Esophagus muscularis mucosa (tissue), 4 donors: ENCODE results near the gene SLC9A5. TPM values are rescaled to one million over a fixed set of nuclear protein-coding genes. Genes with fewer than 3 reads are reported as not detected.

Experiments
- DNase-seq: peaks from one replicate; pipeline ENCODE4 v3.0.0-alpha.2; 2017; ENCODE audit errors: extremely low spot score
- H3K27ac ChIP-seq, 4 donors: fragments of 200-600 bp; sonication (generic); replicated peaks in 1 of 4; 1 replicate in 3 of 4; 2 replicates in 1 of 4; pipeline ENCODE4 v1.5.1; 2016 to 2019; ENCODE audit warnings: mild to moderate bottlenecking in 1 of 4
- H3K27me3 ChIP-seq, 4 donors: fragments of 200-600 bp; sonication (generic); one replicate each; pipeline versions ENCODE4 v1.5.1 to v1.6.0; 2016 to 2019
- H3K36me3 ChIP-seq, 4 donors: fragments of 200-600 bp; sonication (generic); one replicate each; pipeline ENCODE4 v1.5.1; 2016 to 2019
- H3K4me1 ChIP-seq, 4 donors: fragments of 200-600 bp; sonication (generic); one replicate each; pipeline ENCODE4 v1.5.1; 2016 to 2019
- H3K4me3 ChIP-seq, 4 donors: fragments of 200-600 bp; sonication (generic); 1 replicate in 2 of 4; 2 replicates in 2 of 4; pipeline ENCODE4 v1.5.1; 2016 to 2019; ENCODE audit warnings: mild to moderate bottlenecking in 4 of 4, moderate library complexity in 1 of 4
- H3K9me3 ChIP-seq, 4 donors: fragments of 200-600 bp; sonication (generic); 1 replicate in 3 of 4; 2 replicates in 1 of 4; pipeline ENCODE4 v1.5.1; 2016 to 2019
- EP300 ChIP-seq: sonication (generic); formaldehyde crosslinking; IDR thresholded peaks from one replicate; pipeline ENCODE4 v1.6.1; 2017; ENCODE audit warnings: antibody characterized with exemption
- POLR2A ChIP-seq: fragments of 450-650 bp; IDR thresholded peaks from one replicate; pipeline ENCODE4 v1.6.1; 2017; ENCODE audit warnings: antibody characterized with exemption, moderate library complexity, mild to moderate bottlenecking, low read depth
- POLR2AphosphoS5 ChIP-seq, 2 donors: sonication (generic); formaldehyde crosslinking; IDR thresholded peaks; one replicate each; pipeline ENCODE4 v1.6.1; 2017; ENCODE audit warnings: antibody characterized with exemption in 2 of 2
- WGBS: methylation state at CpG from one replicate; pipeline ENCODE4 v1.1.5; 2018; 5-methylcytosine and 5-hydroxymethylcytosine counted together
- intact Hi-C: fragments of 100-400 bp; cut with DNase I; formaldehyde crosslinking; loops from one replicate; pipeline ENCODE4 v1.15.1; 2023
- total RNA-seq, 4 donors: library from RNA; depleted of rRNA; stranded (reverse); fragments of >200 nt; gene quantifications; one replicate each; pipeline versions ENCODE4 v1.1.0 to v1.2.1, GENCODE V29; 2016
- TF ChIP-seq, protein P1 (sequence below), 3 experiments: fragments of 200-600 bp in 2 of 3; fragments of 450-650 bp in 1 of 3; sonication (generic) in 2 of 3; IDR thresholded peaks; one replicate each; pipeline ENCODE4 v1.5.1; 2017 to 2019; ENCODE audit warnings: antibody characterized with exemption in 3 of 3, mild to moderate bottlenecking in 2 of 3, moderate library complexity in 1 of 3

SLC9A5 gene
- total RNA-seq, 4 donors from 2014 or later, result 0.13 to 0.69 (median 0.37) TPM

DNA sequence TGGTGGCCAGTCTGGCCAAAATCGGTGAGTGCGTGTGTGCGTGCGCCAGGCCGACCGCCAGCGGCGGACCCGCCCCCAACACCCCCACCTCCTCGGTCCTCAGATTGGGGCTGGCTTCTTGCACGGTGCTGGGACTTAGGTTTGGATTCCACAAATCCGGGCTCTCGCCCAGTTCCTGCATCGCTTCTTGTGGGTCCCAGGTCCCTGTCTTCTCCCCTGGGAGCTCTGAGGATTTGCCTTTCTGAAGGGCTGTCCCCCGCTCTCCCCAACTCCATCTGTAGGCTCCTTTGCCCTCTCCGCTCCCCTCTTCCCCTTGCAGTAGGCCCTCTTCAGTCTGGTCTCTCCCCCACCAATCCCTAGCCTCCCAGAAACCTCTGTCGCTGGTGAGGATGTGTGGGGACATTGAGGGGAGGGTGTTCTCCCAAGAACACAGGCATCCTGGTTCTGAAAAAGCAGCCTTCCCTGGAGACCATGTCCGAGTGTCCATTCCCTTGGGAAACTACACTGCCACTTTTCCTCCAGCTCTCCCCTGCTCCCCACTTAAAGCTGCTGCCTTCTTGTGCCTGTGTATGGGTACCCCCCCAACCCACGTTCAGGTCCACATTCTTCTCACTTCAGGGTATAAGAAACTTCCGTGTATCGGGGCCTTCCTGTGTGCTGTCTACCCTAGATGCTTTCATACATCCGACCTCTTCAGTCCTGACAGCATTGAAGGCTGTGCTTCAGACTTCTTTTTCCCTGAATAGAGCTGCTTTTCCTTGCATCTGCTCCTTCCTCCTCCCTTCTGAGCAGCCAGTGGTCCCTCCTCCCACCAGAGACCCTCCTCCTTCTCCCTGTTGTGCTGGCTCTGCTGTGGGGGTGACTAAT lies 632 bp downstream of the SLC9A5 start:
- Histone ChIP-seq H3K9me3 (no peaks in the 10 kb centered on the region), H3K36me3 (no peaks in the 10 kb centered on the region), H3K27ac (no peak overlapping the region), H3K4me3 (peak overlapping the region; percentile 70 to 75 (median 74)), H3K27me3 (peaks cover 0 to 49% (median 9%) of the 10 kb centered on the region in 4 donors), H3K4me1 (peaks cover 37 to 52% (median 45%) of the 10 kb centered on the region in 4 donors)
- WGBS, result 35% methylated on average over 10 of the region's 22 CpGs
- intact Hi-C loops, result no loop called here
- DNase-seq, result no peak
- TF ChIP-seq EP300 (no peak), POLR2A (no peak), POLR2AphosphoS5 (IDR thresholded peaks at IDR 0.05) (no peak)
- TF ChIP-seq, protein P1, sequence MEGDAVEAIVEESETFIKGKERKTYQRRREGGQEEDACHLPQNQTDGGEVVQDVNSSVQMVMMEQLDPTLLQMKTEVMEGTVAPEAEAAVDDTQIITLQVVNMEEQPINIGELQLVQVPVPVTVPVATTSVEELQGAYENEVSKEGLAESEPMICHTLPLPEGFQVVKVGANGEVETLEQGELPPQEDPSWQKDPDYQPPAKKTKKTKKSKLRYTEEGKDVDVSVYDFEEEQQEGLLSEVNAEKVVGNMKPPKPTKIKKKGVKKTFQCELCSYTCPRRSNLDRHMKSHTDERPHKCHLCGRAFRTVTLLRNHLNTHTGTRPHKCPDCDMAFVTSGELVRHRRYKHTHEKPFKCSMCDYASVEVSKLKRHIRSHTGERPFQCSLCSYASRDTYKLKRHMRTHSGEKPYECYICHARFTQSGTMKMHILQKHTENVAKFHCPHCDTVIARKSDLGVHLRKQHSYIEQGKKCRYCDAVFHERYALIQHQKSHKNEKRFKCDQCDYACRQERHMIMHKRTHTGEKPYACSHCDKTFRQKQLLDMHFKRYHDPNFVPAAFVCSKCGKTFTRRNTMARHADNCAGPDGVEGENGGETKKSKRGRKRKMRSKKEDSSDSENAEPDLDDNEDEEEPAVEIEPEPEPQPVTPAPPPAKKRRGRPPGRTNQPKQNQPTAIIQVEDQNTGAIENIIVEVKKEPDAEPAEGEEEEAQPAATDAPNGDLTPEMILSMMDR (IDR thresholded peaks at IDR 0.05), result no peak

DNA sequence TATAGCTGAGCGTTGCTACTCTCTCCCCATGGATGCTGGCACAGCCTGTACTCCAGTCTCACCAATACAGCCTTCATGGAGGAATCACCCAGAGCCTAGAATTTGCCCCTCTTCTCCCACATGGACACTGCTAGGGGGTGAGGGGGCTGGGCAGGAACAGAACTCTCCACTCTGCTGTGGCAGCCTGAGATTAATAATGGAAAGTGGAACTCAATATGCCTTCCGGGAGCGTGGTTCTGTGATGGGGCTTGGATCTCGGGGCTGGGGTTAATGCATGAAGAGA lies 1.2 kb downstream of the SLC9A5 start:
- Histone ChIP-seq H3K4me3 (no peak overlapping the region), H3K4me1 (peaks cover 31 to 46% (median 39%) of the 10 kb centered on the region in 4 donors), H3K27ac (no peak overlapping the region), H3K27me3 (peaks cover 0 to 55% (median 9%) of the 10 kb centered on the region in 4 donors), H3K9me3 (no peaks in the 10 kb centered on the region), H3K36me3 (no peaks in the 10 kb centered on the region)
- no peak for DNase-seq
- no peak for TF ChIP-seq POLR2AphosphoS5 (IDR thresholded peaks at IDR 0.05)
- no peak for TF ChIP-seq EP300
- no peak for TF ChIP-seq POLR2A
- TF ChIP-seq, protein P1 (IDR thresholded peaks at IDR 0.05), result no peak
- WGBS, result 87% methylated on average over 4 of the region's 4 CpGs
- intact Hi-C loops, result no loop called here

DNA sequence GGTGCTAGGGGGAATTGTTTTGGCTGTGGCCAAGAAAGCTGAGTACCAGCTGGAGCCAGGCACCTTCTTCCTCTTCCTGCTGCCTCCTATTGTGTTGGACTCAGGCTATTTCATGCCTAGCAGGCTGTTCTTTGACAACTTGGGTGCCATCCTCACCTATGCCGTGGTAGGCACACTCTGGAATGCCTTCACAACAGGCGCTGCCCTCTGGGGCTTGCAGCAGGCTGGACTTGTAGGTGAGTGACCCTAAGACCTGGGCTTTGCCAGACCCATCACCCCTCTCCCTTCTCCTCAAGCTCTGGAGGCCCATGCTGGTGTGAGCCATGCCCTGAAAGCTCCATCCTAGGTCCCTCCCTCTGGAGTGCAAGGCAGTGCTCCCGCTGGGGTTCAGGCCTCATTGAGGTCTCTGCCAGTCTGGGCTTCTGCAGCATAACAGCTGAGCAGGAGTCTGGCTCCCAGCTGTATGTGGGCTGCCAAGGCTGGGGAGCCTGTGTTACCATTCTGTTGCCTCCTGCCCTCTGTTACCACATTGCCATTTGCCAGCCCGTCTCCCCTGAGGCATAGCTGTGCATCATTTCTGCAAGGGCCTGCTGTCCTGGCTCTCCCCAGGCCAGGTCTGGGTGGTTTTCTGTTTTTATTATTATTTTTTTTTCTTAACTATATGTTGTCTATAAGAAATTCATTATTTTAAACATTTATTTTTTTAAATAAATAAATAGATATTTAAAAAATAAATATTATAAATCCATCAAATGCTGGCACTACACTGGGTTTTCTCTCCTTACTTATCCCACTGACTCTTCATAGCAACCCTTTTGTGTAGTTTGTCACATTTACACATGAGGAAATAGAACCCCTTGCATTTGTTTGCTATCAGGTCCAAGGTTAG lies 4.1 kb downstream of the SLC9A5 start:
- TF ChIP-seq EP300 (no peak), POLR2AphosphoS5 (IDR thresholded peaks at IDR 0.05) (no peak), POLR2A (no peak)
- TF ChIP-seq, protein P1 (IDR thresholded peaks at IDR 0.05), result no peak
- no peak overlapping the region for H3K27ac ChIP-seq
- no peak for DNase-seq
- no peak overlapping the region for H3K4me3 ChIP-seq
- H3K27me3 ChIP-seq, result peaks cover 0 to 78% (median 11%) of the 10 kb centered on the region in 4 donors
- peaks cover 16 to 19% (median 16%) of the 10 kb centered on the region in 4 donors for H3K4me1 ChIP-seq
- no peaks in the 10 kb centered on the region for H3K9me3 ChIP-seq
- intact Hi-C loops, result no loop called here
- 94% methylated on average over 1 of the region's 4 CpGs for WGBS
- no peaks in the 10 kb centered on the region for H3K36me3 ChIP-seq

DNA sequence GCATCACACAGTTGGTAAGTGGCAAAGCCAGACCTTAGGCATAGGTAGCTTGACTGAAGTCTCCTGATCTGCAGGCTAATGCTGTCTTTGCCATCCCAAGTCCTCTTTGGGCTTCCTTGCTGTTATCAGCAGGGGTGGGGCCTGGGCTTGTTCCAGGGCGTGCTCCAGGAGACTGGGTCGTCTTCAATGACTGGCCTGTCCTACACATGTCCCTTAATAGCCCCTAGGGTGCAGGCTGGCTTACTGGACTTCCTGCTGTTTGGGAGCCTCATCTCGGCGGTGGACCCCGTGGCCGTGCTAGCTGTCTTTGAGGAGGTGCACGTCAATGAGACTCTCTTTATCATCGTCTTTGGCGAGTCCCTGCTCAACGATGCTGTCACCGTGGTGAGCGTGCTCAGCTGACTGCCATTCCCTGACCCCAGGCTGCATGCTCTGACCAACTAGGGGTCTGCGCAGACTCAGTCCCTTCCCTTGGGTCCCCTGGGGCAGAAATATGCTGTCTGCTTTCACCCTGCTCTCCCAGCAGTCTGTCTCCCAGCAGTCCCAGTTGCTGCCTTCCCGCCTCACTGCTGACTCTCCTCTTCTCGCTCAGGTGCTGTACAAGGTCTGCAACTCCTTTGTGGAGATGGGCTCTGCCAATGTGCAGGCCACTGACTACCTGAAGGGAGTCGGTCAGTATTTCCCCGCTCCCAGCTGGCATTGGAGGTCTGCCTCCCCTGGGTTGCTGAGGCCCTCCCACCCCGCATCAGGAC lies 6.2 kb downstream of the SLC9A5 start:
- Histone ChIP-seq H3K4me1 (no peaks in the 10 kb centered on the region), H3K27ac (no peak overlapping the region), H3K27me3 (peaks cover 0 to 67% (median 7%) of the 10 kb centered on the region in 4 donors), H3K36me3 (no peaks in the 10 kb centered on the region), H3K4me3 (no peak overlapping the region), H3K9me3 (no peaks in the 10 kb centered on the region)
- TF ChIP-seq EP300, result no peak
- TF ChIP-seq POLR2A, result no peak
- TF ChIP-seq POLR2AphosphoS5 (IDR thresholded peaks at IDR 0.05), result no peak
- TF ChIP-seq, protein P1 (IDR thresholded peaks at IDR 0.05), result no peak
- 91% methylated on average over 17 of the region's 18 CpGs for WGBS
- intact Hi-C loops, result no loop called here
- DNase-seq, result no peak
